ENCODE data around the gene GLYATL1. TPM values are rescaled to one million over a fixed set of nuclear protein-coding genes. Genes with fewer than 3 reads are reported as not detected.

Gene GLYATL1
- total RNA-seq, 1 donor from 2014 or later = not detected

- intact Hi-C loops (cut with micrococcal nuclease) = loop anchor here (10.0 kb wide), 1 partner anchor 129 kb away; no protein-coding TSS in a partner anchor
Measured at GRCh38 chr11:58926251-58926650, 13.0 kb upstream of the GLYATL1 start.

- intact Hi-C loops (cut with micrococcal nuclease) = loop anchor here (10.0 kb wide), 1 partner anchor 128 kb away; no protein-coding TSS in a partner anchor
Measured at GRCh38 chr11:58926695-58927094, 12.6 kb upstream of the GLYATL1 start.

- intact Hi-C loops (cut with micrococcal nuclease) = loop anchor here (10.0 kb wide), 1 partner anchor 127 kb away; no protein-coding TSS in a partner anchor
Measured at GRCh38 chr11:58927393-58928106, 11.7 kb upstream of the GLYATL1 start.

- intact Hi-C loops (cut with micrococcal nuclease) = loop anchor here (10.0 kb wide), 1 partner anchor 127 kb away; no protein-coding TSS in a partner anchor
Measured at GRCh38 chr11:58928107-58928499, 11.2 kb upstream of the GLYATL1 start.

- intact Hi-C loops (cut with micrococcal nuclease) = loop anchor here (10.0 kb wide), 1 partner anchor 126 kb away; no protein-coding TSS in a partner anchor
Measured at GRCh38 chr11:58928691-58929090, 10.6 kb upstream of the GLYATL1 start.

GRCh38 chr11:58930926-58931325 is 8.4 kb upstream of the GLYATL1 start:
- intact Hi-C loops (cut with micrococcal nuclease) = no loop called here

GRCh38 chr11:58933661-58934060 is 5.6 kb upstream of the GLYATL1 start:
- intact Hi-C loops (cut with micrococcal nuclease) = no loop called here

- intact Hi-C loops (cut with micrococcal nuclease) = no loop called here
Measured at GRCh38 chr11:58934945-58935513, 4.3 kb upstream of the GLYATL1 start.

GRCh38 chr11:58938398-58938797 is 890 bp upstream of the GLYATL1 start:
- intact Hi-C loops (cut with micrococcal nuclease) = no loop called here

GRCh38 chr11:58940028-58940427 is 740 bp downstream of the GLYATL1 start:
- intact Hi-C loops (cut with micrococcal nuclease) = no loop called here

GRCh38 chr11:58941838-58942237 is 2.5 kb downstream of the GLYATL1 start:
- intact Hi-C loops (cut with micrococcal nuclease) = no loop called here

GRCh38 chr11:58945663-58946062 is 6.4 kb downstream of the GLYATL1 start:
- intact Hi-C loops (cut with micrococcal nuclease) = no loop called here

GRCh38 chr11:58949184-58949583 is 9.9 kb downstream of the GLYATL1 start:
- intact Hi-C loops (cut with micrococcal nuclease) = no loop called here

- intact Hi-C loops (cut with micrococcal nuclease) = loop anchor here (10.0 kb wide), 1 partner anchor 177 kb away; no protein-coding TSS in a partner anchor
Measured at GRCh38 chr11:58957922-58958321, 18.6 kb downstream of the GLYATL1 start.

- intact Hi-C loops (cut with micrococcal nuclease) = loop anchor here (10.0 kb wide), 1 partner anchor 176 kb away; no protein-coding TSS in a partner anchor
Measured at GRCh38 chr11:58958500-58958899, 19.2 kb downstream of the GLYATL1 start.

- intact Hi-C loops (cut with micrococcal nuclease) = no loop called here
Measured at GRCh38 chr11:58963551-58964104, 24.3 kb downstream of the GLYATL1 start.

GRCh38 chr11:58965246-58965985 is 26.1 kb downstream of the GLYATL1 start:
- intact Hi-C loops (cut with micrococcal nuclease) = no loop called here

- intact Hi-C loops (cut with micrococcal nuclease) = no loop called here
Measured at GRCh38 chr11:58968251-58968711, 29.0 kb downstream of the GLYATL1 start.

GRCh38 chr11:58977470-58977869 is 38.2 kb downstream of the GLYATL1 start:
- intact Hi-C loops (cut with micrococcal nuclease) = no loop called here

- intact Hi-C loops (cut with micrococcal nuclease) = no loop called here
Measured at GRCh38 chr11:58979222-58979621, 39.9 kb downstream of the GLYATL1 start.

GRCh38 chr11:58980159-58980843 is 41.0 kb downstream of the GLYATL1 start:
- intact Hi-C loops (cut with micrococcal nuclease) = no loop called here
